BJ (cell line): ENCODE data around the gene PPIC. TPM values are rescaled to one million over a fixed set of nuclear protein-coding genes. Genes with fewer than 3 reads are reported as not detected.

Experiments used
- CTCF ChIA-PET: fragments of 350-600 bp; formaldehyde crosslinking; extraction: SDS; loops from one replicate; lab custom pipeline; 2021; ENCODE audit warnings: antibody characterized with exemption, inconsistent platforms; lab: Yijun Ruan, JAX
- POLR2A ChIA-PET: fragments of 300-600 bp; sonication (Branson Sonifier 250); formaldehyde crosslinking; extraction: SDS; loops from one replicate; lab custom pipeline; 2021; ENCODE audit warnings: antibody characterized with exemption; lab: Charles Lee
- DNase-seq: peaks from one replicate; pipeline ENCODE4 v3.0.0-alpha.2; 2011; ENCODE audit warnings: low read depth
- H3K27me3 ChIP-seq: 2 replicates; pipeline ENCODE4 v1.6.0; 2011; ENCODE audit warnings: low read length; ENCODE audit not compliant: control insufficient read depth, insufficient read depth
- H3K36me3 ChIP-seq: 2 replicates; pipeline ENCODE4 v1.5.1; 2011; ENCODE audit warnings: low read length; ENCODE audit not compliant: control insufficient read depth, insufficient read depth
- H3K4me3 ChIP-seq: 2 replicates; pipeline ENCODE4 v1.5.1; 2011; ENCODE audit warnings: low read depth, mild to moderate bottlenecking, control low read depth, low read length
- polyA plus RNA-seq: library from polyadenylated mRNA; depleted of rRNA; stranded (reverse); fragments of >200 nt; gene quantifications from 2 replicates; pipeline ENCODE4 v1.2.3, GENCODE V29; 2011
- TF ChIP-seq, protein P1 (sequence below): IDR thresholded peaks from 2 replicates; pipeline ENCODE4 v1.5.1; 2011; ENCODE audit warnings: low read depth, mild to moderate bottlenecking, control low read depth, inconsistent platforms, low read length, moderate library complexity; ENCODE audit not compliant: insufficient read depth

PPIC gene
- polyA plus RNA-seq, 1 experiment: 62.3 TPM

DNA sequence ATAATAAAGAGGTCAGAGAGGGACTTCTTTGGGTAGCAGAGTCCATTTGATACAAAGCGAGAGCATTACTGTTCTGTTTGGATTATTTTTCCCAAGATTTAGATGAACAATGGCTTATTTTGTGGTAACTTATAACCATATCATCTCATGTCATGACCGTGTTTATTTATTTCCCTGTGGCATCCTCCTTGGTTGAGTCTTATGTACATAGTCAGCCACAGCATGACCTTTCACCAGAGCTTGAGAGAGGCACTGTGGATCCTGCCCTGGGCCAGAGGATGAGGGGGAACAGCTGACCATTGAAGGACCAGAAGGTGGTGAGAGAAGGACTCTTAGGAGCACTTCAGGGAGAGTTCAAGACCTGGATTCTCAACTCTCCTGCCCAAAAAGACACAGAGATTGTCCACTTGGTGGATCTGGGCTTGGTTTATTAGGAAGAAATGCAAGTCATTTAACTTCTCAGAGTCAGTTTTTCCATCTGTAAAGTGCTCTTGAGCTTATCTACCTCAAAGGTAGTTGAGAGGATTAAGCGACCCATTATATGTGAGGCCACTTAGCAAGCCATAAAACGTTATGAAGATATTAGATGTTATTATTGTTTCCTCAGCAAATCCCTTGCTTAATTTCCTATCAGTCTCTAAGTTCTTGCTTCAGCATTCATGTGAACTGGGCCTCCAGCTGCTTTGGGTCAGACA, 51.4 kb downstream of the PPIC start:
- CTCF ChIA-PET: interaction anchor here (1.1 to 1.2 kb wide), 2 partner anchors 10 to 16 kb away, joined by 3 to 4 read pairs; no protein-coding TSS in a partner anchor
- no peaks in the 10 kb centered on the region for H3K36me3 ChIP-seq
- no peak for DNase-seq
- H3K4me3 ChIP-seq: no peak overlapping the region
- TF ChIP-seq, protein P1, sequence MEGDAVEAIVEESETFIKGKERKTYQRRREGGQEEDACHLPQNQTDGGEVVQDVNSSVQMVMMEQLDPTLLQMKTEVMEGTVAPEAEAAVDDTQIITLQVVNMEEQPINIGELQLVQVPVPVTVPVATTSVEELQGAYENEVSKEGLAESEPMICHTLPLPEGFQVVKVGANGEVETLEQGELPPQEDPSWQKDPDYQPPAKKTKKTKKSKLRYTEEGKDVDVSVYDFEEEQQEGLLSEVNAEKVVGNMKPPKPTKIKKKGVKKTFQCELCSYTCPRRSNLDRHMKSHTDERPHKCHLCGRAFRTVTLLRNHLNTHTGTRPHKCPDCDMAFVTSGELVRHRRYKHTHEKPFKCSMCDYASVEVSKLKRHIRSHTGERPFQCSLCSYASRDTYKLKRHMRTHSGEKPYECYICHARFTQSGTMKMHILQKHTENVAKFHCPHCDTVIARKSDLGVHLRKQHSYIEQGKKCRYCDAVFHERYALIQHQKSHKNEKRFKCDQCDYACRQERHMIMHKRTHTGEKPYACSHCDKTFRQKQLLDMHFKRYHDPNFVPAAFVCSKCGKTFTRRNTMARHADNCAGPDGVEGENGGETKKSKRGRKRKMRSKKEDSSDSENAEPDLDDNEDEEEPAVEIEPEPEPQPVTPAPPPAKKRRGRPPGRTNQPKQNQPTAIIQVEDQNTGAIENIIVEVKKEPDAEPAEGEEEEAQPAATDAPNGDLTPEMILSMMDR: no peak
- no peaks in the 10 kb centered on the region for H3K27me3 ChIP-seq
- POLR2A ChIA-PET: no interaction called here

DNA sequence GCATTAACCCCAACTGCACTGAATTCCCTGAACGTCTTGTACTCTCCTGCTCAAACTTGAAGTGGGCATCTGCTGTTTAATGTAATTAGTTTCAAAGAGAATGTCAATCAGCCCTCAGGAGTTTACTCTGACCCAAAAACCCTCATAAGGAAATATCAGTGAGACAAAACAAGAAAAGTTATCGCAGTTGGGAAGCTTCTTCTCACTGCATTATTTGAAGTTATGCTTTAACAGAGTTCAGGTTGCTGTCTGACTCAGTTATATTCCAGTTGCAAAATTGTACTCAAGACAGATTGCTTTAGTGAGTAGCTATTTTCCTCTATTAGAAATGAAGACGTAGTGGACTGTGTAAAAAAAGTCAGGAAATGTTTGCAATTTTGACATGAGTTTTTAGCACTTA, 52.1 kb downstream of the PPIC start:
- ChIA-PET CTCF (interaction anchor here (1.1 to 1.2 kb wide), 2 partner anchors 10 to 16 kb away, joined by 3 to 4 read pairs; no protein-coding TSS in a partner anchor), POLR2A (no interaction called here)
- no peaks in the 10 kb centered on the region for H3K27me3 ChIP-seq
- H3K4me3 ChIP-seq: no peak overlapping the region
- TF ChIP-seq, protein P1: no peak
- DNase-seq: no peak
- H3K36me3 ChIP-seq: no peaks in the 10 kb centered on the region

DNA sequence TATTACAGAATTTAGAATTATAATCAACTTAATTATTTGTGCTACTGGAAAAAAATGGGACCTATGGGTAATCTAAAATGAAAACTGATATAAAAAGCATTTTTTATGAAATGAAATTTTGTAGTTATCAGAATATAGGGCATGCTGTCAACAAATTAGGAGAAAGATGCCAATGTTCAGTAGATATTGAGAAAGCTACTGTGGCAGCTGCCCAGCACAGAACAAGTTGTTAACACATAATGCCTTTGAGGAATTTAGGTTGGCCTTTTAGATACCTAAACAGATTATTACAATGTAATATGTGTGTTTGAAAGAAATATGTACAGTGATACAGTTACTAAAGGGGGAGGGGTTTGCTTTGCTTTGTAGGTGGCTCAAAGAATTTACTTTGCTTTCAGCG, 54.1 kb downstream of the PPIC start:
- POLR2A ChIA-PET: no interaction called here
- TF ChIP-seq, protein P1: no peak
- no peaks in the 10 kb centered on the region for H3K36me3 ChIP-seq
- CTCF ChIA-PET: no interaction called here
- no peaks in the 10 kb centered on the region for H3K27me3 ChIP-seq
- H3K4me3 ChIP-seq: no peak overlapping the region
- DNase-seq: no peak

DNA sequence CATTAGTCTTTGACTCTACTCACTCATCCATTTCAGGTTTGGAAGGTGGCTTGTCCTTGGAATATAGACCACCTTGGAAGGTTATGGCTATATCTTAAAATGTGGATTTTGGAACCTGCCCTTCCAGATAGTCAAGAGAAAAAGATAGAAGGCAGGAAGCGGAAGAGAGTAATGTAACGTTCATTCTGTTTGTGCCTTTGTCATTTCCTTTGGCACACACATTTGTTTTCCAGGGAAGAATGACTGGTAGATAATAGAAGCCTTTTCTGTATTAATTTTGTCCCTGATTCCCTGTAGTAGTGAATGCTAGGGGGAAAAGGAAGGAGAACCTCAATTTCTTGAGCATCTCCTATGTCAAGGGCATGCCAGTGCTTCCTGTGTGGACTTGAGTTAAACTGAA, 54.7 kb downstream of the PPIC start:
- H3K36me3 ChIP-seq: no peaks in the 10 kb centered on the region
- POLR2A ChIA-PET: no interaction called here
- TF ChIP-seq, protein P1: no peak
- DNase-seq: no peak
- H3K27me3 ChIP-seq: no peaks in the 10 kb centered on the region
- CTCF ChIA-PET: no interaction called here
- H3K4me3 ChIP-seq: no peak overlapping the region

DNA sequence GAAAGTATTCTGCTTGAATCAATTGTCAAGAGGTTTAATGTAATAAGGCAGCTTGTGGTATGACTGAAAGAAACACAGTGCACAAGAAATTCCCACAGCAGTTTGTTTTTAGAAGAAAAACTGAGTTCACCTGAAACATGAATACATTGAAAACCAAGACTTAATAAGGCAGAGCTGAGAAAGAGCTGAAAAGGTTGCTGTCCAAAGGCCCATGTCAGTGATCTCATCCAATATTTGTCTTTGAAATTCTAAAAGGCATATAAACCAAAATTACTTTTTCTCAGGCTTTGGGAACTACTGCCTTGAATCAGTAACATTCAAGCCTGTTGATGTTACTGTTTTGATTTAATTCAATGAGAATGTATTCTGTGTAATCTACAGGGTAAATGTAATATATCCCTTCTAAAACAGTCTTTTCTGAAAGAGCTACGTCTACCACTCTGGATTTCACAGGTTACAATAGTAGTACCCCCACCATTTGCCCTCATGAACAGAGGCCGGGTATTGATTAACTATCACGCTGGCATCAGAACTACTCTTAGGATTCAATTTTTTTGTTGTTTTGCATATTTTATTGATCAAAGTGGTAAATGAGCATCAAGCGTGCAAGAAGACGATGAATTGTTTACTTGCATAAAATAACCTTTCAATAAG, 57.8 kb downstream of the PPIC start:
- Histone ChIP-seq H3K36me3 (no peaks in the 10 kb centered on the region), H3K4me3 (no peak overlapping the region), H3K27me3 (no peaks in the 10 kb centered on the region)
- TF ChIP-seq, protein P1: no peak
- ChIA-PET CTCF (no interaction called here), POLR2A (no interaction called here)
- no peak for DNase-seq
